ENCODE data around the gene FURIN.

FURIN gene

DNA sequence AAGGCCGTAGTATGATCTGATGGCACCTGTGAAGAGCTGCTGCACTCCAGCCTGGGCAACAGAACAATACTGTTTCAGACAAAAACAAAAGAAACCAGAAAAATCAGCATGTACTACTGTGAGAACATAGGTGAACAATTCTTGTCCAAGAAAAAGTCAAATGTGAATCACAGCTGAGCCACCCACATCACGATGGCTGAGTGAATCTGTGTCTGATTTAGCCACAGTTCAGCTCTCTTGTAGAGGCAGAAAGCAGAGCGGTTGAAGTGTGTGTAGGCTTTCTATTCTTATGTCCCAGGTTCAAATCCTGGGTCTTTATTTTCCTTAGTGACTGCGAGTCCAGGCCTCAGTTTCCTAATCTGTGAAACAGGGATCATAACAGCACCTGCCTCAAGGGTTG is 4.4 kb upstream of the FURIN start:
- H3K9me3 ChIP-seq (ENCODE audit: control insufficient read depth in 1 of 2, low read length in 2 of 2): no peaks in the 10 kb centered on the region
- H3K4me3 ChIP-seq (ENCODE audit: low read depth in 1 of 2, low read length in 2 of 2): no peak overlapping the region
- peaks cover 2 to 3% of the 10 kb centered on the region in 2 donors for H3K4me1 ChIP-seq (ENCODE audit: control insufficient read depth in 1 of 2, insufficient read depth in 2 of 2, low read length in 2 of 2)
- no peaks in the 10 kb centered on the region for H3K36me3 ChIP-seq (ENCODE audit: control insufficient read depth in 1 of 2, insufficient read depth in 2 of 2, low read length in 2 of 2)
- H3K27me3 ChIP-seq (ENCODE audit: low read depth, low read length): no peaks in the 10 kb centered on the region
- H3K27ac ChIP-seq (ENCODE audit: low read length): no peak overlapping the region

DNA sequence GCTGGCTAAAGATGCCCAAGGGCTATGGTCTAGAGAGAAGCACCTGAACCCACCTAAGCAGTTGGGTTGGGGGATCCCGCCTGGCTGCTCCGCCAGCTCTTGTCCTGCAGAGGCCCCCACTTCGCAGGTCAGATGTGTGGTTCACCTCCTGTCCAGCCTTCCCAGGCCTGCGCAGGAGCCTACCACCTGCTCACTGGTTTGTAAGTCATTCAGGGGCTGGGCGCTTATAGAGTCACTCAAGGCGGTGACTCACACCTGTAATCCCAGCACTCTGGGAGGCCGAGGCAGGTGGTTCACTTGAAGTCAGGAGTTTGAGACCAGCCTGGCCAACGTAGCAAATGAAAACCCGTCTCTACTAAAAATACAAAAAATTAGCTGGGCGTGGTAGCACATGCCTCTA is 3.9 kb upstream of the FURIN start:
- no peaks in the 10 kb centered on the region for H3K27me3 ChIP-seq (ENCODE audit: low read depth, low read length)
- H3K27ac ChIP-seq (ENCODE audit: low read length): no peak overlapping the region
- no peaks in the 10 kb centered on the region for H3K9me3 ChIP-seq (ENCODE audit: control insufficient read depth in 1 of 2, low read length in 2 of 2)
- H3K4me3 ChIP-seq (ENCODE audit: low read depth in 1 of 2, low read length in 2 of 2): no peak overlapping the region
- no peaks in the 10 kb centered on the region for H3K36me3 ChIP-seq (ENCODE audit: control insufficient read depth in 1 of 2, insufficient read depth in 2 of 2, low read length in 2 of 2)
- peaks cover 8% of the 10 kb centered on the region in 2 donors for H3K4me1 ChIP-seq (ENCODE audit: control insufficient read depth in 1 of 2, insufficient read depth in 2 of 2, low read length in 2 of 2)

DNA sequence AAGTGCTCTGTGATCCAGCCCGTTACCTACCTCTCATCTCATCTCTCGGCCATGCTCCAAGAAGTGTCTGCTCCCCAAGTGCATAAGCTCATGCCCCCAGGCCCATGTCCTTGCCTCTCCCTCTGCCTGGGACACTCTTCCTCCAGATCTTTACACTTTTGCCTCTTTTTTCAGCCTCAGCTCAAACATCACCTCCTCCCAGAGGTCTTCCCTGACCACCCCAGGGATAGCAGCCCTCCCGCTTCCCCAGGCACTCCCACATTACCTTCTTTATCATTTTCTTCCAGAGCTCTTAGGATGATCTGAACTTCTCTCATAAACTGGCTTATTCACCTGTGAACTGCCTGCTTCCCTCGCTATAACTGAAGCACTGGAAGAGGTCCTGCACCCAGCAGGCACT is 2.7 kb upstream of the FURIN start:
- H3K27ac ChIP-seq (ENCODE audit: low read length): no peak overlapping the region
- no peaks in the 10 kb centered on the region for H3K27me3 ChIP-seq (ENCODE audit: low read depth, low read length)
- no peak overlapping the region for H3K4me3 ChIP-seq (ENCODE audit: low read depth in 1 of 2, low read length in 2 of 2)
- no peaks in the 10 kb centered on the region for H3K9me3 ChIP-seq (ENCODE audit: control insufficient read depth in 1 of 2, low read length in 2 of 2)
- peaks cover 18 to 20% of the 10 kb centered on the region in 2 donors for H3K4me1 ChIP-seq (ENCODE audit: control insufficient read depth in 1 of 2, insufficient read depth in 2 of 2, low read length in 2 of 2)
- no peaks in the 10 kb centered on the region for H3K36me3 ChIP-seq (ENCODE audit: control insufficient read depth in 1 of 2, insufficient read depth in 2 of 2, low read length in 2 of 2)

DNA sequence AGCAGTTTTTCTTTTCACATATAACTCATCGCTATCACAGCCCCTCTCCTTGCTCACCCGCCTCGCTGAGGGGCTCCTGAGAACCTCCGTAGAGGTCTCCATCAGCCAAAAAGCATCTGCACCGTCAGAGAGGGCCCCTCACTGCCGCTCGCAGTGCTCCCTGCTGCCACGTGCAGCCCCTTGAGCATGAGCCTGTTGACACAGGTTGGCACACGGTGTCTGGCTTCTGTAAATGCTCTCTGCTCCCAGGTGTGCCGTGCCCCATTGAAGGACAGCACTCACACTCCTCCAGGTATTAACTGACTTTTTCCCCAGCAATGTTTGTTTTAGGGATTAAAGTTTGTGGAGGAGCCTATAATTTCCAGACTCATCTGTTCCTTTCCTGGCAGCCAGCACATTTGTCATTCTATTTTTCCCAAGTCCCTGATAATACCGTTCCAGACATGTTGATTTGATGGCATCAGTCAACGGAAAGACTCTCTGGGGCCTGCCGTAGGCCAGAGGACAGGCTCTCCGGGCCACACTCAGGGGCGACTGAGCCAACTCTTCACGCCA is 2.1 kb upstream of the FURIN start:
- peaks cover 20% of the 10 kb centered on the region in 2 donors for H3K4me1 ChIP-seq (ENCODE audit: control insufficient read depth in 1 of 2, insufficient read depth in 2 of 2, low read length in 2 of 2)
- H3K27me3 ChIP-seq (ENCODE audit: low read depth, low read length): no peaks in the 10 kb centered on the region
- no peaks in the 10 kb centered on the region for H3K9me3 ChIP-seq (ENCODE audit: control insufficient read depth in 1 of 2, low read length in 2 of 2)
- no peak overlapping the region for H3K4me3 ChIP-seq (ENCODE audit: low read depth in 1 of 2, low read length in 2 of 2)
- H3K36me3 ChIP-seq (ENCODE audit: control insufficient read depth in 1 of 2, insufficient read depth in 2 of 2, low read length in 2 of 2): no peaks in the 10 kb centered on the region
- H3K27ac ChIP-seq (ENCODE audit: low read length): no peak overlapping the region

DNA sequence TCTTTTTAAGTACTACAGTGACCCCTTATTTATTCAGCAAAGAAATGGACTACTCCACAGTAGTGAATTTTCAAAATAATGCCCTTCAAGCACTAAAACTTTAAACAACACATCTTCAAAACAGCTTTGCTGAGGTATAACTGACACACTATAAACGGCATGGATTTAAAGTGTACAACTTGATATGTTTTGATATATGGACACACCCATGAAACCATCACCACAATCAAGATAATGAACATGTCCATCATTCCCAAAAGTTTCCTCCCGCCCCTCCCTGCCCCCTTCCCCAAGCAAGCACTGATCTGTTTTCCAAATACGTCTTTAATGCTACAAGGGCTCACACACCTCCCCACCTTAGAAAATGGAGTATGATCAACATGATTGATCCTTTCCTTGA is 1.6 kb upstream of the FURIN start:
- no peaks in the 10 kb centered on the region for H3K27me3 ChIP-seq (ENCODE audit: low read depth, low read length)
- no peaks in the 10 kb centered on the region for H3K9me3 ChIP-seq (ENCODE audit: control insufficient read depth in 1 of 2, low read length in 2 of 2)

DNA sequence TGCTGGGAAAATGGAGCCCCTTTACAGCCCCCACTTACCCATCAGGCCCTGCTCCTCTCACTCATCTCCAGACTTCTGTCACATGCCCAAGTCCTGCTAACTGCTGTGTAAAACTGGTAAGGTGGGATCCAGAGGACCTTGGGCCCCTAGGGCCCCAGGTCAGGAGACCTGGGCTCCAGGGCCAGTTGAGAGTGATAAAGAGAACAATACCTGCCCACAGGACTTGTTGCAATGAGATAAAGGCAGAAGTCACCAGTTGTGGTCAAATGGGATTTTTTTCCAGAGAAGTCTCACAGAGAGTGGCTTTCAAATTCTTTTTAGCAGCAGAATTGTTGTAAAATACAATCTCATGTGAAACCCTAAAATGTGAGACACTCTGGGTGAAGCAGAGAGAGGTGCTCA is 753 bp downstream of the FURIN start:
- Histone ChIP-seq H3K36me3 (ENCODE audit: control insufficient read depth in 1 of 2, insufficient read depth in 2 of 2, low read length in 2 of 2) (no peaks in the 10 kb centered on the region), H3K4me1 (ENCODE audit: control insufficient read depth in 1 of 2, insufficient read depth in 2 of 2, low read length in 2 of 2) (peaks cover 26 to 40% of the 10 kb centered on the region in 2 donors), H3K27me3 (ENCODE audit: low read depth, low read length) (no peaks in the 10 kb centered on the region), H3K27ac (ENCODE audit: low read length) (peak overlapping the region; percentile 53), H3K9me3 (ENCODE audit: control insufficient read depth in 1 of 2, low read length in 2 of 2) (no peaks in the 10 kb centered on the region), H3K4me3 (ENCODE audit: low read depth in 1 of 2, low read length in 2 of 2) (no peak overlapping the region)

More for the DNA sequence above, 1.6 kb upstream of the FURIN start:
- Histone ChIP-seq H3K27ac (ENCODE audit: low read length) (no peak overlapping the region), H3K4me3 (ENCODE audit: low read depth in 1 of 2, low read length in 2 of 2) (no peak overlapping the region), H3K36me3 (ENCODE audit: control insufficient read depth in 1 of 2, insufficient read depth in 2 of 2, low read length in 2 of 2) (no peaks in the 10 kb centered on the region), H3K4me1 (ENCODE audit: control insufficient read depth in 1 of 2, insufficient read depth in 2 of 2, low read length in 2 of 2) (peaks cover 20% of the 10 kb centered on the region in 2 donors)

DNA sequence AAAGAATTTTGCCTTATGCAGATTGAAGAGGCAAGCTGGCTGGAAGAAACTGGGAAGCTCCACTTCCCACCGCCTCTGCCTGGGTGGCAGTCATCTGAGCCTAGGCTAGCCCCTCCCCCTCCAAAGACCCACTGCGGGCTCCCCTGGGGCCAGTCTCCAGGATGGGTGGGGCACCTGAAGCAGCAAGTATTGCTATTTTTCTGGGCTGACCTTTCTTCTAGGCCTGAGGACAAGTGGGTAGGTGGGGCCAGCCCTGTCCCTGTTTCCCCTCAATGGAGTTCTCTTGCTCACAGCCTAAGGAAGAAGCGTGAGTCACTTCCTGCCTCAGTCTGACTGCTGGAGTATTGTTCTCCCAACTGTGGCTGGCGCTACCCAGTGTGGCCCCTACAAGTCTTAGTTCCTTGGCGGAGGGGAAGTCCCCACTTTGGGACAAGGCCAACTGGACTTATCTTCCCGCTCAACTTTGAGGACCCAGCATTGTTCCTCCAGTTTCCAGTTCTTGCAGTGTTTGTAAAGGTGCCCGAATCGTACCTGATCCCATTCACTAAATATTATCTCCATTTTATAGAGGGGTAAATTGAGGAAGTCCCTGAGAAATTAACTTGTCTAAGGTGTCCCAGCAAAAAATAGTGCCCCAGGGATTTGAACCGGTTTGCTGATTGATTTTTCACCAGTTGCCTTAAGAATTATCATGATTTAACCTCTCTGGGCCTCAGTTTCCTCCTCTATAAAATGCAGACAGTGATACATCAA is 1.4 kb downstream of the FURIN start:
- H3K4me3 ChIP-seq (ENCODE audit: low read depth in 1 of 2, low read length in 2 of 2): peak overlapping the region; percentile 73 to 78
- H3K9me3 ChIP-seq (ENCODE audit: control insufficient read depth in 1 of 2, low read length in 2 of 2): no peaks in the 10 kb centered on the region
- no peaks in the 10 kb centered on the region for H3K27me3 ChIP-seq (ENCODE audit: low read depth, low read length)
- H3K36me3 ChIP-seq (ENCODE audit: control insufficient read depth in 1 of 2, insufficient read depth in 2 of 2, low read length in 2 of 2): no peaks in the 10 kb centered on the region
- H3K27ac ChIP-seq (ENCODE audit: low read length): peak overlapping the region; percentile 88
- H3K4me1 ChIP-seq (ENCODE audit: control insufficient read depth in 1 of 2, insufficient read depth in 2 of 2, low read length in 2 of 2): peaks cover 27 to 42% of the 10 kb centered on the region in 2 donors

DNA sequence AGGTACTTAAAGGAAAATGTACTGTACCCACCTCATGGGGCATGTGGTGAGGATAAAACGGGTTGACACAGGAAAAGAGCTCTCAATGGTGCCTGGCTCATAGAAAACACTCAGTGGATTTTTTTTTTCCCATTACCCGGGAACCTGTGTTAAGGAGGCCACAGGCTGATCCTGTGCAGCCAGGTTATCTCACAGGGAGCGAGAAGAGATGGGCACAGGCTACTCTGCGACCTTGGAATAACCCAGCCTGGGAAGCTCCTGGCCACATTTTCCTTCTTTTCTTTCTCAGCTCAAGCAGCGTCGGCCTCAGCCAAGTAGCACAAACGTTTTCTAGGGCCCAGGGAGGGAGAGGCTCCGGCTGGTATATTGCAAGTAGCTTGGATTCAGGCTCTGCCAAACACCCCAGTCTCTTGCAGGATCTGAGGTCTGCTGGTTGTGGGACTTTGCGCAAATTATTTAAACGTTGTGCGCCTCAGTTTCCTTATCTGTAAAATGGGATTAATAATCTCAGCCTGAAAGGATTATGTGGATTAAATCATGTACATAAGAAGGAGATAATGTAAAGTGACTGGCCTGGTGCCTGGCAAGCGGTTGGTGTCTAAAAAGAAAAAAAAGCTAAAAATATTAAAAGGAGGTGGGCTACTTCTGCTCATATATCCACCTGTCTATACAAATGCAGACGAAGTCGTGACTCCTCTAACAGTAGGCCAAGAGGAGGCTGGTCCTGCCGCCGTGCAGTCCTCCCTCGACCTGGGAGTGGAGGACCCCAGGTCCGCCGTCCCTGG is 2.2 kb downstream of the FURIN start:
- peaks cover 0 to 2% of the 10 kb centered on the region in 2 donors for H3K36me3 ChIP-seq (ENCODE audit: control insufficient read depth in 1 of 2, insufficient read depth in 2 of 2, low read length in 2 of 2)
- peaks cover 27 to 42% of the 10 kb centered on the region in 2 donors for H3K4me1 ChIP-seq (ENCODE audit: control insufficient read depth in 1 of 2, insufficient read depth in 2 of 2, low read length in 2 of 2)
- no peaks in the 10 kb centered on the region for H3K27me3 ChIP-seq (ENCODE audit: low read depth, low read length)
- H3K27ac ChIP-seq (ENCODE audit: low read length): peak overlapping the region; percentile 88
- H3K9me3 ChIP-seq (ENCODE audit: control insufficient read depth in 1 of 2, low read length in 2 of 2): no peaks in the 10 kb centered on the region
- peak overlapping the region; percentile 73 to 78 for H3K4me3 ChIP-seq (ENCODE audit: low read depth in 1 of 2, low read length in 2 of 2)

DNA sequence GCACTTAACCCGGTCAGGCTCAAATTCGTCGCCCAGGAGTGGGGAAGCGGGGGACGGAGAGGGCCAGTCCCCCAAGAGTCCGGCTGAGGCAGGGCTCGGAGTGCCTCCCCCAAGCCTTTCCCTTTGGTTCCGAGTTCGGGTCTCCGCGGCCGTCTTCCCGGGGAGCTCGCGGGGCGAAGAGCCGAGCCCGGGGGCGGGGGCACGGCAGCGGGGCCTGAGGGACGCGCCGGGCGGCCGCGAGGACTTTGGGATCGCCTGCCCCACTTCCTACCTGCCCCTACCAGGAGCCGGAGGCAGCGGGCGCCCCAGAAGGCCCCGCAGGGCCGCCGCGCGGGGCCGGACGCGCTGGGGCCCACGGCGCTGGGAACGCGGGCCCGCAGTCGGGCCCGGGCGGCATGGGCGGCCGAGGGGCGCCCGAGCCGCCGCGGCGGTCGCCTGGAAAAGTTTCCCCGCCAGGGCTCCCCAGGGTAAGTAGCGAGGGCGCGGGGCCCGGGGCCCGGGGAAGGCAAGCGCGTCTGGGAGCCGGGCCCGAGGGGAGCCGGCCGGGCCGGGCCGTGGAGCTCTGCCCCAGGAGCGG is 2.8 kb downstream of the FURIN start:
- peaks cover 27 to 42% of the 10 kb centered on the region in 2 donors for H3K4me1 ChIP-seq (ENCODE audit: control insufficient read depth in 1 of 2, insufficient read depth in 2 of 2, low read length in 2 of 2)
- H3K27ac ChIP-seq (ENCODE audit: low read length): peak overlapping the region; percentile 88
- H3K36me3 ChIP-seq (ENCODE audit: control insufficient read depth in 1 of 2, insufficient read depth in 2 of 2, low read length in 2 of 2): peaks cover under 1 to 9% of the 10 kb centered on the region in 2 donors
- no peaks in the 10 kb centered on the region for H3K9me3 ChIP-seq (ENCODE audit: control insufficient read depth in 1 of 2, low read length in 2 of 2)
- no peaks in the 10 kb centered on the region for H3K27me3 ChIP-seq (ENCODE audit: low read depth, low read length)
- H3K4me3 ChIP-seq (ENCODE audit: low read depth in 1 of 2, low read length in 2 of 2): peak overlapping the region; percentile 73 to 78

DNA sequence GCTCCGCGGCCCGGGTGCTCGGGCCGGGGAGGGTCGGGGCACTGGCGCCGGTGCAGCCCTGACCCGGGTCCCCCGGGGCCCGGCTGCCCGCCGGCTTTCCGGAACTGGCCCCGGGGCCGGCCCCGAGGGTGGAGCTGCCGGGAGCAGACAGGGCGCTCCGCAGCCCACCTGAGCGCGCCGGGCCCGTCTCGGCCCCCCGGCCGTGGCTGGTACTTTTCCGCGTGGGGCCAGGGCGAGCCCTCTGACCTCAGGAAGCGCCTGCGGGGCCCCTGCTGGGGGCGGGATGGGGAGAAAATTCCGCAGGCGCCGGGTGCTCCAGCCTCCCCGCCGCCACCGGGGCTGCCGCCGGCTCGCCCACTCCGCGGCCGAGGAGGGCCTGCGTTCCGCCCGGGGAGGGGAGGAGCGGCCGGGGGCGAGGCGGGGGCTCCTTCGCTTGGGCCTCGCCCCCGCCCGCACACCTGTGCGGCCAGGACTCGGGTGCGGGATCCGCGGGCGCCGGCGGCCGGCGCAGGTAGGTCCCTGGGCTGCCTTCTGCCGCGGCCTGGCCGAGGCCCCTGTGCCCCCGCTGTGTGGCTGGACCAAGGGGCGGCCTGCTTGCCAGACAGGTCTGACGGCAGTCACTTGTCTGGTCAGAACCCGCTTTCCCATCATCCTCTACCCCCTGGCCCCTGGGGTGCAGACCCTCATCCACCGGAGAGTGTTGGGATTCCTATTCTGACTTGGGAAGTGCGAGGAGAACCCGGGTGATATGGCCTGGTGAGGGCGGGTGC is 3.5 kb downstream of the FURIN start:
- Histone ChIP-seq H3K27me3 (ENCODE audit: low read depth, low read length) (no peaks in the 10 kb centered on the region), H3K27ac (ENCODE audit: low read length) (peak overlapping the region; percentile 80), H3K4me3 (ENCODE audit: low read depth in 1 of 2, low read length in 2 of 2) (peak overlapping the region; percentile 78), H3K4me1 (ENCODE audit: control insufficient read depth in 1 of 2, insufficient read depth in 2 of 2, low read length in 2 of 2) (peaks cover 27 to 42% of the 10 kb centered on the region in 2 donors), H3K36me3 (ENCODE audit: control insufficient read depth in 1 of 2, insufficient read depth in 2 of 2, low read length in 2 of 2) (peaks cover 7 to 16% of the 10 kb centered on the region in 2 donors), H3K9me3 (ENCODE audit: control insufficient read depth in 1 of 2, low read length in 2 of 2) (no peaks in the 10 kb centered on the region)
